GM19043 (cell line): ENCODE measurements around the gene DLGAP4.

Experiments used
- ATAC-seq: cut with Tn5 transposase; IDR thresholded peaks from one replicate; pipeline ENCODE4 v1.9.1; 2021; ENCODE audit warnings: low read depth; ENCODE audit not compliant: unreplicated experiment

Gene DLGAP4

GRCh38 chr20:36574366-36575135, 268.4 kb downstream of the DLGAP4 start:
- no peak for ATAC-seq

GRCh38 chr20:36576081-36576445, 269.9 kb downstream of the DLGAP4 start:
- ATAC-seq = no peak
